IPS-18c (cell line): Measurements from ENCODE around the gene RBM7.

ENCODE experiments used
- H3K4me3 ChIP-seq: 2 replicates; pipeline ENCODE4 v1.7.0; 2013; ENCODE audit warnings: low read depth, mild to moderate bottlenecking, low read length, moderate library complexity; ENCODE audit not compliant: insufficient read depth
- H3K9me3 ChIP-seq: one replicate; pipeline ENCODE4 v1.6.1; 2013; ENCODE audit warnings: mild to moderate bottlenecking, low read length, moderate library complexity; ENCODE audit not compliant: control insufficient read depth, insufficient read depth

RBM7 gene, protein sequence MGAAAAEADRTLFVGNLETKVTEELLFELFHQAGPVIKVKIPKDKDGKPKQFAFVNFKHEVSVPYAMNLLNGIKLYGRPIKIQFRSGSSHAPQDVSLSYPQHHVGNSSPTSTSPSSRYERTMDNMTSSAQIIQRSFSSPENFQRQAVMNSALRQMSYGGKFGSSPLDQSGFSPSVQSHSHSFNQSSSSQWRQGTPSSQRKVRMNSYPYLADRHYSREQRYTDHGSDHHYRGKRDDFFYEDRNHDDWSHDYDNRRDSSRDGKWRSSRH

GRCh38 chr11:114400216-114400914, at the start of gene RBM7, which contains the start of gene C11orf71:
Gene RBM7, plus strand, starts transcription at chr11:114400666. Its CDS starts 6 bp downstream, at chr11:114400672.
Gene C11orf71, minus strand, starts transcription at chr11:114400511. Its CDS starts 180 bp downstream, at chr11:114400331.
- no peaks in the 10 kb centered on the region for H3K9me3 ChIP-seq
- H3K4me3 ChIP-seq, result peak within 1 kb of the TSS; percentile 88

DNA sequence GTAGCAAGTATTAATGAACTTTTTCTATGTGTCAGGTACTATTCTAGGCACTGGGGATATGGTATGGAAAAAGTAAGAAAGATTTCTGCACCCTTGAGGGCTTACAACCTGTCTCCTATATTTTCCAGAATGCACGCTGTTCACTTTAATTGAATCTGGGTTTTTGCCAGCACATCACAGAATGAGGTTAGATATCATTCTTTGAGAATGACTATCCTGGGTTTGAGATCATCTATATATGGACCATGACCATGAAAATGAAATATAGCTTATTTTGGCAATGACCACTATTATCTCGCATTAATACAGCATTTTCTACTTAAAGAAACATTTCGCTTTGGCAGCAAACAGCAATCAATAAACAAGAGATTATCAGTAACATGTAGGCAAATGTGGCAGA, 47.0 kb upstream of the RBM7 start:
- Histone ChIP-seq H3K9me3 (no peaks in the 10 kb centered on the region), H3K4me3 (no peak overlapping the region)

DNA sequence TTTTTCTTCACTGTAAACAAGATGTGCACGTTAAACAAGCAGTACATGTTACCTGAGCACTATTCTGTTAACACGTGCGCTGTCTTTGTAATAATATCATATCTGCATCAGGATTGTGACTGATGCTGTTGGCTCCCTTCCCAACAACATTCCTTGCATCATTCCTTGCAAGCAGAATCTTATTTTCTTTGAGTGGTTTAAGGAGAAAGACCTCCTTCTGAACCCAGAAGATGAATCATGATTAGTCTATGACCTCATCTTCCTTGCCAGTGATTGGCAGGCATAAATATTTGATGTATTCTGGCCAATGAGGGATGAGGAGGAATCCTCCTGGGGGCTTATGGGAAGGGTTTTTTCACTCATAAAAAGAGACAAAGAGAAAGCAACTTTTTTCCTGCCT, 46.4 kb upstream of the RBM7 start:
- Histone ChIP-seq H3K9me3 (no peaks in the 10 kb centered on the region), H3K4me3 (no peak overlapping the region)

DNA sequence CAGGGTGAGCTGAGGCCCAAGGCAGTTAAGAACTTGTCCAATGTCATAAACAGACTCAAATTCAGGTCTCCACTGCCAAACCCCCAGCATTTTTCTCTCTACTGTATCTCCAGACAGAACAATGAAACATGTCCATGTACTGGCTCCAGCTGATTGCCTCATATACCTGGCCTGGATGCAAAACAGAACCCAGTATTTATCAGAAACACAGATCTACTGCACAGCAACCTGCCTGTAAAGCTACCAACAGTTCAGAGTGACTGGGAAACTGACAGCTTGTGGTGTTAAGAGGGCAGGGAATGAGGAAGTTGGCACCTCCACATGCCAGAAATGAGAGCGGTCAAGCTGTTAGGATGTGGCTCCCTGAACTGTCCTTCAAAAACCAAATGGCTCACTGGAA, 41.8 kb upstream of the RBM7 start:
- Histone ChIP-seq H3K9me3 (no peaks in the 10 kb centered on the region), H3K4me3 (no peak overlapping the region)

- Histone ChIP-seq H3K4me3 (no peak overlapping the region), H3K9me3 (no peaks in the 10 kb centered on the region)
These were observed 41.1 kb upstream of the RBM7 start for GRCh38 chr11:114359342-114359741.

DNA sequence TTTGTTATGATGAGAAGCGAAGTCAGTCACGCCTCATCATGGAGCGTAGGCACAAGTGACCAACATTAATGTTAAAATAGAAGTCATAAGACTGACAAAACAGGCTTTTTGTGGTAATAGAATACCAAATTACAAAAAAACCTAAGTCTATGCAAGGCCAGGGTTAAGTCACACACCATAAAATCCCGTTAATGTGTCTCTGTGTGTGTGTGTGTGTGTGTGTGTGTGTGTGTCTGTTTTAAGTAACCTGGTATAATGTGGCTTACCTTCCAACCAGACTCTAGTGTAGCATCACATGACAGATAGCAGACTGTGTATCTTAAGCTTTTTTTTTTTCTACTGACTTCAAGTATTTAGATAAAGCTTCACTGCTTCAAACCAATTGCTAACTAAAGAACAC, 38.1 kb upstream of the RBM7 start:
- Histone ChIP-seq H3K9me3 (no peaks in the 10 kb centered on the region), H3K4me3 (no peak overlapping the region)

- H3K9me3 ChIP-seq, result no peaks in the 10 kb centered on the region
- H3K4me3 ChIP-seq, result no peak overlapping the region
These were observed 37.5 kb upstream of the RBM7 start for GRCh38 chr11:114362958-114363357.

- no peak overlapping the region for H3K4me3 ChIP-seq
- H3K9me3 ChIP-seq, result no peaks in the 10 kb centered on the region
These were observed 33.9 kb upstream of the RBM7 start for GRCh38 chr11:114366331-114367243.

DNA sequence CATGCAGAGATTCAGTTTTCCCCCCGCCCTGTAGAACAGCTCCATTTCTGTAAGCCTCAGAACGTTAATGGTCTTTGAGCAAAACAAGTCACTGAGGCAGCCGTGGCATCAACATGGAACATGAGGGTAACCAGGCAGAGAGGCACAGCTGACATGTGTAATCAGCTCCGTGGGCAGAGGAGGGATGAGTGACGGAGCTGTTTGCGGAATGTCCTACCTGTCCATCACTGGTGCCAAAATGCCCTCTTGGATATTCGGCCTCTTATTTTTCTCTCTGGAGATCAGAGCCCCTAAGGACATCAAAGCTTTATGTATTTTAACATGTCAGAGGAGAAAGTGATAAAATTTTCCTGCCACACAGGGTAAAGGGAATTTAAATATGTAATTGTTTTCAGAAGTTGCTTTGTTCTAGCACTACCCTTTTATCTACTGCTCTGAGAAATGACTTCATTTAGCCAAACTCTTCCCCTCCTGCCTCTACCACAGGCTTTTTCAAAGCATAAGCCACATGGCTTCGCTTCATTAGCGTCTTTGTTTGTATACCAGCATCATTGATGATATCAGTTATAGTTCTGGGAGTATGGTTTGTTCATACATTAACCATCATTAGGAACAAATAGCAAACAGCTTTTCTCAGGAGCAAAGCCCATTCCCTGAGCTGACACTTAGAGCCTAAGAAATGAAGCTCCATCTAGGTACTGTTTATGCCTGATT, 33.1 kb upstream of the RBM7 start:
- H3K9me3 ChIP-seq, result no peaks in the 10 kb centered on the region
- H3K4me3 ChIP-seq, result no peak overlapping the region

DNA sequence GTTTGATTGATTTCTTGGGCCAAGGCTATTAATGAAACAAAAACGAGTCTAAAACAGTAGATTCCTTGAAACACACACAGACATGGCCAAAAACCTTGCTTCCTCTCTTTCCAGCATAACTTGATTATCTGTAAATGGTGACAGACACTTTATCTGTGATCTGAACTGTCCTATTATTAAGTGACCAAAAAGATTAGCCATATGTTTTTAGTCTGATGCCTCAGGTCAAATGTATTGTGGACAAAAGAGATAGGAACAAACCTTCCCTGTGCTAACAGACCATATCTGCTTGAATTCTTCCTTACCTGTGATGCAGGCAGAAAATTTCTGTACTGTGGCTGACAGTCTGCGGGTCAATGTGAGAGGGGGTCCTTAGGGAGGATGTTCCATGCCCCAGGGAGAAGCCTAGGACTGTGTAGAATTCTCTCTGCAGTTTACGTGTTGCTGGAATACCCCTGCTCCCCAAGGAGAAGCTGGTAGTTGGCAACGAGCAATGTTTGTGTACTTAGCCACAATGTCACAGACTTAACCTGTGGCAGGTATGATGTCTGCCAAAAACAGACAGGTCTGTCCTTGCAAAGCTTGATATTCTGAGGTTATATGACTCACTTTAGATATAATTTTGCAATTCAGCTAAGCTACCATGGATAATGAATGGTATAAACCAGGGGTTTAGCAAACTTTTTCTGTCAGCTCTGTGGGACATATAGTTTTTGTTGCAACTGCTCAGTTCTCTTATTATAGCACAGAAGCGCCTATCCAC, 31.4 kb upstream of the RBM7 start:
- Histone ChIP-seq H3K4me3 (no peak overlapping the region), H3K9me3 (no peaks in the 10 kb centered on the region)

- Histone ChIP-seq H3K9me3 (no peaks in the 10 kb centered on the region), H3K4me3 (no peak overlapping the region)
These were observed 25.4 kb upstream of the RBM7 start for GRCh38 chr11:114375052-114375451.

- H3K9me3 ChIP-seq, result no peaks in the 10 kb centered on the region
- no peak overlapping the region for H3K4me3 ChIP-seq
These were observed 22.7 kb upstream of the RBM7 start for GRCh38 chr11:114377612-114378267.

GRCh38 chr11:114379394-114380069, 20.9 kb upstream of the RBM7 start:
- Histone ChIP-seq H3K9me3 (no peaks in the 10 kb centered on the region), H3K4me3 (no peak overlapping the region)

DNA sequence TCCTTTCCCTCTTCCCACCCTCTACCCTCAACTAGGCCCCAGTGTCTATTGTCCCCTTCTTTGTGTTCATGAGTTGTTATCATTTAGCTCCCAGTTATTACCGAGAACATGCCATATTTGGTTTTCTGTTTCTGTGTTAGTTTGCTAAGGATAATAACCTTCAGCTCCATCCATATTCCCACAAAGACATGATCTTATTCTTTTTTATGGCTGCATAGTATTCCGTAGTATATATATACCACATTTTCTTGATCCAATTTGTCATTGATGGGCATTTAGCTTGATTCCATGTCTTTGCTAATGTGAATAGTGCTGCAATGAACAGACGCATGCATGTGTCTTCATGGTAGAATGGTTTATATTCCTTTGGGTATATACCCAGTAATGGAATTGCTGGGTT, 18.0 kb upstream of the RBM7 start:
- no peaks in the 10 kb centered on the region for H3K9me3 ChIP-seq
- no peak overlapping the region for H3K4me3 ChIP-seq

- Histone ChIP-seq H3K4me3 (no peak overlapping the region), H3K9me3 (no peaks in the 10 kb centered on the region)
These were observed 16.0 kb upstream of the RBM7 start for GRCh38 chr11:114384487-114384886.

- no peak overlapping the region for H3K4me3 ChIP-seq
These were observed 14.3 kb upstream of the RBM7 start for GRCh38 chr11:114386131-114386530.

More at GRCh38 chr11:114386131-114386530, 14.3 kb upstream of the RBM7 start:
- H3K9me3 ChIP-seq, result no peaks in the 10 kb centered on the region
